ENCODE data around the gene PIP4P1.
"Not testable (repeated sequence)": the region's sequence is repeated elsewhere in the genome, so short reads cannot be mapped to it uniquely, and the experiment has no call there.

PIP4P1 gene

GRCh38 chr14:20476776-20477175 lies 15.5 kb upstream of the PIP4P1 start:
- DNase-seq (ENCODE audit: low read depth): no peak

DNA sequence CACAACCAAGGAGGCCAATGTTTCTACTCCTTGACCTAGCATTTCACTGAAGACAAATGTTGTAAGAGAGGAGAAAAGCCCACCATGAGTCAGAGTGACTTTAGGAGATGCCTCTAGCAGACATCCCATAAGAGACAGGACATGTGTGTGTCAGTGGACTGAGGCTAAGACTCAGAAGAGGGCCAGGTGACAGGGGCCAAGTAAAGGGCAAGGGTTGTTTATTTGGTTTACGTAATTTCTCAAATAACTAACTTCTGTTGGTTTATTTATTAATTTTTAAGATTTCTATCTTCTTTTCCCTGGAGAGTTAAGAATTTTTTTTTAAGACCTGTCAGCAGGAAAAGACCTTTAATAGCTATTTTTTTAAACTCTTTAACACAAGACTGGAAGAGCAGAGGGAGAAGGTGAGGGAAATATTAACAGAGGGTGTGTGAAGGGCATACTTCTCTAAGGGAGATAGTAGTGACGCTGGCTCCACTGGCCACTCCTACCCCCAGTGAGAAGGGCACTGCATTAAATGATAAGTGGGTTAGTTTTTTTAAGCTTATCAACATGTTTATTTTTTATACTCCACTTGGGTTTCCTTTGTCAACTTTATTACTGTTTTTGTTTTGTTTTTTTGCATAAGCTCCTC lies 11.4 kb upstream of the PIP4P1 start:
- DNase-seq (ENCODE audit: low read depth): no peak

- no peak for DNase-seq (ENCODE audit: low read depth)
These were observed 9.3 kb upstream of the PIP4P1 start for GRCh38 chr14:20470603-20470901.

GRCh38 chr14:20469890-20470602 lies 8.8 kb upstream of the PIP4P1 start:
- peak; percentile 61 for DNase-seq (ENCODE audit: low read depth)

- DNase-seq (ENCODE audit: low read depth): peak; percentile 81
These were observed 8.1 kb upstream of the PIP4P1 start, which contains the start of gene PNP for GRCh38 chr14:20469242-20469889. Gene PNP, plus strand, starts transcription at chr14:20469406. Its CDS starts 119 bp downstream, at chr14:20469525.

DNA sequence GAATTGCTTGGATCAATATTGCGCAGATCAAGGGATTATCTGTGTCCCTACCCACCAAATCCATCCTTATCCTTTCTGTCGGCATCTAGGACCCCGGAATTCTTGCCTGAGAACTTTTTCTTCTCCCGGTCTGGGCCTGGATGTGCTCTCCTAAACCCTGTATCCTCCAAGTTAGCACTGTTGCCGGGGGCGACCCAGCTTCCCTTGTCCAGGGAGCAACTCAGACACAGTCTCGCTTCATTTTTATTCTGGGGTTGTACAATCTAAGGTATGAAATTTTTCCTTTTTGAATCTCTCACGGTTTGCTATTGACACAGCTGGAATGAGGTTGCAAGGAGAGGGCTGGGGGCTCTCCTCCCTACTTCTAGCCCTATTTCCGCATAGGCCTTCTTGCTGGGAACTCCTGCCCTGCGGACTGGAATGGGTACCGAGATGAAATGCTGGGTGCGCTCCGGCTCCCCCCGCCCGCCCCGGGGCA lies 7.6 kb upstream of the PIP4P1 start:
- no peak for DNase-seq (ENCODE audit: low read depth)

DNA sequence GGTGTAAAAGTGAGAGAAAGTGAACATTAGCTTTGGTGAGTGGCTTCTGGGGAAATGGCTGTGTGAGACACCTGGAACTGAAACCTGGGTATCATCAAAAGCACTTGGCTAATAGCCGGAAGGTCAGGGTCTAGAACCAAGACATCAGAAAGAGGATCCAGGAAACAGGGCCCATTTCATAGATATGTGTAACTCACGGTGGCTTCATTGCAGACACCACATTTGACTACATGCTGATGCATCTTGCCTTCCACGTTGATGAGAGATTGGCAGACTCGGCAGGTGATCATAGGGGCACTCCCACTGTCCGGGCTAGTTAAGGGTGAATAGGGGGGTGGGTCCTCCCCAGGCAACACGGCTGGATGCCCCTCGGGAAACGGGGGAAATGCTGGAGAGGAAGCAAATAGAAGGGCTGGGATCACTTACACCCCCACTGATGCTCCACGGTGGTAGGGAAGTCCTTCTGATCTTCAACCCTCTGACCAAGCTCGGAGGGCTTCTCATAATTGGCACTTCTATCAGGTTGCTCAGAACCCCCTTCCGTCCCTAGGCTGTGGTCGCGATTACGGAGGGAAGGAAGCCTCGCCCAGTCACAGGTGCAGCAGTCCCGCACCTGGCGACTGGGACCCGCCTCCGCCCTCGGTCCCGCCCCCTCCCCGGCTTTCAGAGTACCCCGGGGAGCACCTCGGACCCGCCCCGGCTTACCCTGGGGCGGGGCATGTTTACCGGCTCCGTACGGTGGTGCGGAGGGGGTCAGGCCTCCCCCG lies 593 bp downstream of the PIP4P1 start:
- peak; percentile 41 for DNase-seq (ENCODE audit: low read depth)

- DNase-seq (ENCODE audit: low read depth): no peak
These were observed 3.0 kb downstream of the PIP4P1 start for GRCh38 chr14:20458031-20458789.

DNA sequence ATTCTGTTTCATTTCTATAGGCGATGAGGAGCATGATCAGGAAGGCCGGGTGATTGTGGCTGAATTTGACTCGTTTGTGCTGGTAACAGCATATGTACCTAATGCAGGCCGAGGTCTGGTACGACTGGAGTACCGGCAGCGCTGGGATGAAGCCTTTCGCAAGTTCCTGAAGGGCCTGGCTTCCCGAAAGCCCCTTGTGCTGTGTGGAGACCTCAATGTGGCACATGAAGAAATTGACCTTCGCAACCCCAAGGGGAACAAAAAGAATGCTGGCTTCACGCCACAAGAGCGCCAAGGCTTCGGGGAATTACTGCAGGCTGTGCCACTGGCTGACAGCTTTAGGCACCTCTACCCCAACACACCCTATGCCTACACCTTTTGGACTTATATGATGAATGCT lies 4.3 kb downstream of the PIP4P1 start:
- DNase-seq (ENCODE audit: low read depth): no peak

GRCh38 chr14:20455355-20456300 lies 5.6 kb downstream of the PIP4P1 start:
- DNase-seq (ENCODE audit: low read depth): peak; percentile 66

GRCh38 chr14:20454516-20455354 lies 6.5 kb downstream of the PIP4P1 start, which contains the start of the genes APEX1 and OSGEP:
Gene APEX1, plus strand, starts transcription at chr14:20455226. Its CDS starts 420 bp downstream, at chr14:20455646.
Gene OSGEP, minus strand, starts transcription at chr14:20454812. Its CDS starts 129 bp downstream, at chr14:20454683.
- peak; percentile 96 for DNase-seq (ENCODE audit: low read depth)

DNA sequence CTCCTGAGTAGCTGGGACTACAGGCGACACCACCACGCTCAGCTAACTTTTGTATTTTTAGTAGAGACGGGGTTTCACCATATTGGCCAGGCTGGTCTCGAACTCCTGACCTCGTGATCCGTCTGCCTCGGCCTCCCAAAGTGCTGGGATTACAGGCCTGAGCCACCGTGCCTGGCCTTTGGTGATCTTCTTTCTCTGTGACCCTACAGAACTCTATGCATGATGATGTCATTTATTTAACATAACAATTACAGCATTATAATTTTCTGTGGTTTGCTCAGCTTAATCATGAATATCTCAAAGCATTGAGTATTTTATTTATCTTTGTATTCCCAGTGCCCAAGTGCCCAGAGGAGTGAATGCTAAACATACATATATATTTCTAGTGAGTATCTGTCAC lies 8.4 kb downstream of the PIP4P1 start:
- not testable (repeated sequence) for DNase-seq (ENCODE audit: low read depth)

DNA sequence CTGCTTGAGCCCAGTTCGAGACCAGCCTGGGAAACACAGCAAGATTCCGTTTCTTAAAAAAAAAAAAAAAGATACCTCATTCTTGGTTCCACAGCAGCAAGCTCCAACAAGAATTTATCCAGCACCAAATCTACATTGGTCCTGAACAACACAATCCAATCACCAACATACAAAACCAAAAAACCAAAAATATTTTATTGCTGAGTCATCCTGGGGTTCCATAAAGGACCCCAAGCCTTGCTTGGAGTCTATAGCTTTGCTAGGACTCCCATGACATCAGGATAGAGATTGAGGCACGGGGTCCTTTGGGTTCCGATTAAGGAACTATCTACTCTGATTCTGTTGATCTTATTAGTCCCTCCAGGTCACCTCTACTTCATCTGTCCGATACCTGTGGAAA lies 14.3 kb downstream of the PIP4P1 start:
- no peak for DNase-seq (ENCODE audit: low read depth)

- not testable (repeated sequence) for DNase-seq (ENCODE audit: low read depth)
These were observed 17.6 kb downstream of the PIP4P1 start for GRCh38 chr14:20443650-20444049.

GRCh38 chr14:20441461-20441860 lies 19.8 kb downstream of the PIP4P1 start:
- DNase-seq (ENCODE audit: low read depth): no peak

DNA sequence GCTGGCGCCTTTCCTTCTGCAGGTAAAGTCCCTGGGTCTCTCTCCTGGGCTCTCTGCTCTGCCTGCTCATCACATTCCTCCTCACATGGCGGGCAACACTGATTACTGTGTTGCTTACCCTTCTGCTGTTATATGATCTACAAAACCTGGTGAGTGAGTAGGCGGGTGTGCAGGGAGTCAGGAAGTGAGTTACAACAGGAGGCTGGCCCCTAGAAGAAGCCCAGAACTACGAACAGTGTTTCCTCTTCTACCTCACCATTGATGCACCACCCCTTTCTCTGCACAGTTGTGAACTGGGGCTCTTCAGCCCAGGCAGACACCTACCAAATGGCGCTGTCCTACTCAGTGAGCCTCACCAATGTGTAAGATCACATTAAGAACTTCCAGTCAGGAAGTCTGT lies 20.4 kb downstream of the PIP4P1 start:
- DNase-seq (ENCODE audit: low read depth): peak; percentile 19

- DNase-seq (ENCODE audit: low read depth): no peak
These were observed 20.8 kb downstream of the PIP4P1 start for GRCh38 chr14:20440465-20440864.

GRCh38 chr14:20438664-20439063 lies 22.6 kb downstream of the PIP4P1 start:
- no peak for DNase-seq (ENCODE audit: low read depth)

GRCh38 chr14:20436363-20436755 lies 24.9 kb downstream of the PIP4P1 start:
- no peak for DNase-seq (ENCODE audit: low read depth)
